ENCODE measurements around the gene IRS1. TPM values are rescaled to one million over a fixed set of nuclear protein-coding genes. Genes with fewer than 3 reads are reported as not detected.

The IRS1 gene
- total RNA-seq, 1 donor from 2014 or later: 13.9 TPM

DNA sequence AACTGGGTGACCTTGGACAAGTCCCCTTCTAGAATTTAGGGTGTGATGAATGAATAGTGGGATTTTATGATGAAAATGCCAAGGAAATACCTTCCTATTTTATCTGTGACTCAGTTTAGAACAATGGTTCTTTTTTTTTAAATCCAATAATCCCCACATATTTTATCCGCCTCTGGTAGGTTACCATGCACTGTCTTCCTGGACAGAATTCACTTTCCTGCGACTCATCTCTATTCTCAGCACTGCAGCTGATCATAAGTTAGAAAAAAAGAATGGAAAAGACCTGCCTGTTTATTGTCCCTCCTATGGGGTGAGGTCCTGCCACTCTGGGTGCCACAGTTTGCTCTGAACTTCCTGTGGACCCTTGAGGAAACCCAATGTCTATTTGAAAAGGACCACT lies 73.1 kb downstream of the IRS1 start:
- DNase-seq: no peak

DNA sequence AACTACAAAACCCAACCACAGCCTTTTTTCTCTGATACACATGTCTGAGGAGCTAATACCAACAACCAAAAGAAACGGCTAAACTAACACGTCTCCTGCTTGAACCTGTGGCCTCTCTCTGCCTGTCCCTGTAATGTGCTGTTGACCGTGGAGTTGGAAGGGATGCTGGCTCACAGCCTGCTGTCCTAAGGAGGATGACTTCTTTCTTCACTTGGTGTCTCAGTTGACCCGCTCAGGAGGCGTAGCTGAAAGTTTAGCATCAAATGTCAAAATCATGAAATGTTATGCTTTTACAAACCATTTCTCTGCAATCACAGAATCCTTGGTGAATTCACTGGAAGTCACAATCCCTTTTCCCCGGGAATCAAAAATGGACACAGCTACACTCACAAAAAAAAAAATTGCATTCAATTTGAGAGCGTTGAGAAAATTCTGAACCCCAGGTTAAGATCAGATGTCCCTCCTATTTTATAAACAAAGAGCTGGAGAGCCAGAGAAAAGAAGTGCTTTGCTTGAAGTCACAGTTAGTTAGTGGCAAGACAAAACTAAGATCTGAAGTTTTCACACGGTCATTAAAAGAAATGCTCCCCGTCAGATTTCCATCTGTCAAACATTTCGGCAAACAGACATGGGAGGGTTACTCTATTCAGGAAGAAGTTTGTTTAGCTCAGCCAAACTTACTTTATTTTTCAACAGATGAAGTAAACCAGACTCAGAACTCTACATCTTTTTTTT lies 74.3 kb downstream of the IRS1 start:
- no peak for DNase-seq

DNA sequence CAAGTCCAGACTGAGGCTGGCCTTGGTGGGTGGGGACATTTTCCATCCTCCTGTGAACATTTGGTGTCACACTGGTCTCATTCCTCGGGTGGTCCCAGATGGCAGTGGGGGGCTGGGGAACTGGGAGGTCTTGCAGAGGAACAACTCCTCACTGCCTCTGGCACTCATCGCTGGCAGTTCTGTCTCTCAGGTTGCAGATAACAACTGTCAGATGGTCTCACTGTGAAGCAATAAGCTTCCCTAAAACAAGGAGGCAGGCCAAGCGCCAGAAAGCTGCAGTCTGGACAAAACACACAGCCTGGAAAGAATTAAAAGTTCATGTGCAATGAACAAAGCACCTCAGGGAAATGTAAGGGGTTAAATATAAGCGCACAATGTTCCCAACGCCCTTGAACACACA lies 78.1 kb downstream of the IRS1 start:
- no peak for DNase-seq

DNA sequence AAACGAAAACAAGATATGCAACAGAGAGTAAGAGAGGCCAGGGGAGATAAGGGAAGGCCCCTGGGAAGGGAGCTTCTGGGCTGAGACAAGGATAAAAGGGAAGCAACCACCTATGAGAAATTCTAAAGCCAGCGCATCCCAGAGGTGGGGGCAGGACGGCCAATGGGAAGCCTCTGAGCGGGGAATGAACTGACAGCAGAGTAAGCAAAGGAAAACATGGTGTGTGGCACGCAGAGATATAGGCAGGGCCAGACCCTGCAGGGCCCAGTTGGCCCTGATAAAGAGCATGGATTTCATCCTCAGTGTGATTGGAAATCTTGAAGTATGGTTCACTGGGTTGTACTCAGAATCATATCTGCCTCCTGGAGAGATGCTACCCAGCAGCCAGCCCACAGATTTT lies 78.7 kb downstream of the IRS1 start:
- no peak for DNase-seq

DNA sequence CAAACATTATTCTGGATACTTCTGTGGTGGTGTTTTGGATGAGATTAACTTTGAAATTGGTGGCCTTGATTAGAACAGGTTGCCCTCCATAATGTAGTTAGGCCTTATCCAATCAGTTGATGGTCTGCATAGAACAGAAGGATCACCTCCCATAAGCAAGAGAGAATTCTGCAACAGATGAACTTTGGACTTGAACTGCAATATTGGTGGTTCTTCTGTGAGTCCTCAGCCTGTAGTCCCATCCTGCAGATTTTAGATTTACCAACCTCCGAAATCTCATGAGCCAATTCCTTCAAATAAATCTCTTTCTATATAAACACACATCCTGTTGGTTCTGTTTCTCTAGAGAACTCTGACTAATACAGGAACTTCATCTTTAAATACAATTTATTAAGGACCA lies 81.9 kb downstream of the IRS1 start:
- DNase-seq: no peak

DNA sequence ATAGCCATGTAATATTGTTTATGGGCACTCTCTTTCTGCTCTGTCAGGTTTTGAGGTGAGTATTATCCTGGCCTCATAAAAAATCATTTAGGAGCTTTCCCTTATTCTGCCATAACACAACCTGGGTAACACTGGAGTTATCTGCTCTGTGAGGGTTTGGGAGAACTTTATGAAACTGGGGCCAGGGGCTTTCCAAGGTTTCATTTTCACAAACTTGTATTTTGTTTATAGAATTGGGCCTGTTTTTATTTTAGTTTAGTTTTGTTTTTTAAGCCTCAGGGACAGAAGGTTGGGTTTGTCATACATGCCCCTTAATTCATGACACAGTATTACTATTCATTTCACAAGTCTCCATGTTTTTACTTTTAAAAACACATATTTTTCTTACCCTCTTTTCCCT lies 83.5 kb downstream of the IRS1 start:
- DNase-seq: no peak

DNA sequence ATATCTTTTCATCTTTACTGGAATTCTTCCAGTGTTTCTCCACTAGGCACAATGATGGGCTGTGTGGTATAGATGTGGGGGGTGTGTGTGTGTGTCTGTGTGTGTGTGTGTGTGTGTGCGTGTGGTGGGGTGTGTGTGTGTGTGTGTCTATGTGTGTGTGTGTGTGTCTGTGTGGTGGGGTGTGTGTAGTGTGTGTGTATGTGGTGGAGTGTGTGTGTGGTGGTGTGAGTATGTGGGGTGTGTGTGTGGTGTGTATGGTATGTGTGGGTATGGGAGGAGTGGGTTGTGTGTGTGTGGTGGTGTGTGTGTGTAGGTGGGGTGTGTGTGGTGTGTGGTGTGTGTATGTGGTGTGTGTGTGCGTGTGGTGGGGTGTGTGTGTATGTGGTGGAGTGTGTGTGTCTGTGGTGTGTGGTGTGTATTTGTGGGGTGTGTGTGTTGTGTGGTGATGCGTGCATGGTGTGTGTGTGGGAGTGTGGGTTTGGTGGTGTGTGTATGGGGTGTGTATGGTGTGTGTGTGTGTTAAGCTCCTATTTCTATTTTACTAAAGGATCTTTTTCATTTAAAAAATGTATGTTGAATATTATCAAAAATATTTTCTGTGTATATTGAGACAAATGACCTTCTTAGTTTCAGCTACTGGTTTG lies 84.2 kb downstream of the IRS1 start:
- no peak for DNase-seq

DNA sequence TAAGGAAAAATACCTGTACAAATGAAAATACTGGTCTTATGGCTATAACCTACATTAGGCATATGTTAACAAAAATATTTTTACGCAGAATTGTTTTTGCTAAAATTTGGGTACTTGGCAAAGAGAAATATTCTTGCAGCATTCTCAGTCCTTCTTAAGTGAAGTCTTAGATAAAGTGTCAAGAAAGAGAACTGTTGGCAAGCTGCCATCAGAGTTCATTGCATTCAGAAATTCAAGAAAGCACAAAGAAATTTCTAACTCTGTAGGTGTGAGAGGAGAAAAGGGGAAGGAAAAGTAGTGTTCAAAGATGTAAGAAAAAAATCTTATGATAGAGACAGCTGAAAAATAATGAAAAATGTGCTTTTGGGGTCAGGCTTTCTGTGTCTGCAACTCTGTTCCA lies 86.7 kb downstream of the IRS1 start:
- no peak for DNase-seq

DNA sequence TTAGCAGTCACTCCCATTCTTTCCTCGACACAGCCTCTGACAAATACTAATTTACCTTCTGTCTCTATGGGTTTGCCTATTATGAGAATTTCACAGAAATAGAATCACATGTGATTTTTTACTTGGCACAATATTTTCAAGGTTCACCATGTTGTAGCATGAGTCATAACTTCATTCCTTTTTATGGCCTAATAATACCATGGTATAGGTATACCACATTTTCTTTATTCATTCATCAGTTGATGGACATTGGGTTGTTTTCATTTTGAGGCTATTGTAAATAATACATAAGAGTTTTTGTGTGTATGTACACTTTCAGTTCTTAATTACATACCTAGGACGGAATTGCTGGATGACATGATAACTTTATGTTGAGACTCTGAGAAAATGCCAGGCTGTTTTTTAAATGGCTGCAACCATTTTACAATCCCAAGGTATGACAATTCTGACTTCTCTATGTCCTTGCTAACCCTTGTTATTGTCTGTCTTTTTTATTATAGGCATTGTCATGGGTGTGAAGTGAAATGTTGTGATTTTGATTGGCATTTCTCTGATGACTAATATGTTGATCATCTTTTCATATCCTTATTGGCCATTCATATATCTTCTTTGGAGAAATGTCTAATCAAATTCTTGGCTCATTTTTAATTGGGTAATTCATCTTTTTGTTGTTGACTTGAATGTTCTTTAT lies 87.9 kb downstream of the IRS1 start:
- no peak for DNase-seq

DNA sequence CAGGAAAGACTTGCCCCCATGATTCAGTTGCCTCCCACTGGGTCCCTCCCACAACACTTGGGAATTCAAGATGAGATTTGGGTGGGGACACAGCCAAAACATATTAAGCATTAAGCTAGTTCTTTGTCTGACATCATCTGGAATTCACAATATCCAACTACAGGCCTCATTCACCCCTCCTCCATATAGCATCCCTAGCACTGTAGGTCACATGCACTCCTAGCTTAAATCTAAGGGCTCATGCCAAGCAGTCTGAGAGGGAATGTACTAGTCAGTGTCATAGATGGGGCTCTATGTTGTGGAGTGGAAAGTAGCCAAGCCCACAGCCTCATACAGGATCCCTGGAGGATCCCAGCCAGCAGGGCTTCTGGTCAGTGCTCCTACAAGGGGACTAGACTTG lies 92.1 kb downstream of the IRS1 start:
- DNase-seq: no peak

DNA sequence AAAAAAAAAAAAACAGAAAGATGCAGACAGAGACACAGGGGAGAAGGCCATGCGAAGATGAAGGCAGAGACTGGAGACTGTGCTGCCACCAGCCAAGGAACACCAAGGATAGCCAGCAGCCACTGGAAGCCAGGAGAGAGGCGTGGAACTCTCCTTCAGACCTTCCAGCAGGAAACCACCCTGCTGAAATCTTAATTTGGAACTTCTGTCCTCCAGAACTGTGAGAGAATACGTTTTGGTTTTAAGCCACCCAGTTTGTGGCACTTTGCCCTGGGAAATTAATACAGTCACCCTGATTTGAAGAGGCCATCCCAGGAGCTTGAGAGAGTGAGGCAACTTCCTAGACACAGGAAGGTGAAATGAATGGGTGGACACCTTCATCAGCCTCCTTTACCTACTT lies 93.7 kb downstream of the IRS1 start:
- no peak for DNase-seq

DNA sequence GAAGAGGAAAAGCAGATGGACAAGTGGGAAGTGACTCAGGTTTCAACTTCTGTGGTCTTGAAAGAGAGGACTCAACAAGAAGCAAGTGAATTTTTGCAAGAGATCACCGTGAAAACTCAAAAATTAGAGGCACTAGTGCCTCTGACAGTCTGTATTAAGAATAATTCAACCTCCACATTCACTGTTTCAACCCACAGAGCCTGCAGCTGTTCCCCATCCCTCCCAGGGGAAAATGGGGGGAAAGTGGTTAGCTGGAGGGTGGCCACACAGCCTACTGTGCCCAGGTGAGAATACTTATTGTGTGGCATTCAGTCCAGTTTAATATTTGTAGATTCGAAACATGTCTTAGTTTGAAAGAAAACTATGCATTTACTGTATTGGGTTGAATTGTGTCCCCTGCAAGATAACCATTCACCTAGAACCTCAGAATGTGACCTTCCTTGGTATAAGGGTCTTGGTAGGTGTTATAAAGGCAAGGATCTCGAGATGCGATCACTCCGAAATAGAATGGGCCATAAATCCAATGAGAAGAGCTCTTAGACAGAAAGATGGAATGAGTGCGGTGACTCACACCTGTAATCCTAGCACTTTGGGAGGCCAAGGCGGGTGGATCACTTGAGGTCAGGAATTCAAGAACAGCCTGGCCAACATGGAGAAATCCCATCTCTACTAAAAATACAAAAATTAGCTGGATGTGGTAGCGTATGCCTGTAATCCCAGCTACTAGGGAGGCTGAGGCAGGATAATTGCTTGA lies 94.3 kb downstream of the IRS1 start:
- no peak for DNase-seq

DNA sequence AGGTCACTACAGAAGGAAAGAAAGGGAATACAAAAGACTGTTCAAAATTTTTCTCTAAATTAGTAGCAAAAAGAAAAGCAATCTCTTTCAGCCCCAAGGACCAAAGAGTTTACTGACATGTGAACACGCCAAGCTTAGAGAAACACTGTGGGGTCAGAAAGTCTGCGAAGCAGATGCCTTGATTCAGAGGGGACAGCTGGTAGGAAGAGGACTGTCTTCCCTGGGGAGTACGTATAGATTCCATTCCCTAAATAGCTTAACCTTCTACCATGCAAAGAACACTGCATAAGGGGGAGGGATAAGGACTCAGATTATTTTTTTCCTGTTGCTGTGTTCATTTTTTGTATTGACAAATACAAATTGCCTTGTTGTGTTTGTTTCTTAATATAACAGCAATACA lies 96.1 kb downstream of the IRS1 start:
- no peak for DNase-seq

DNA sequence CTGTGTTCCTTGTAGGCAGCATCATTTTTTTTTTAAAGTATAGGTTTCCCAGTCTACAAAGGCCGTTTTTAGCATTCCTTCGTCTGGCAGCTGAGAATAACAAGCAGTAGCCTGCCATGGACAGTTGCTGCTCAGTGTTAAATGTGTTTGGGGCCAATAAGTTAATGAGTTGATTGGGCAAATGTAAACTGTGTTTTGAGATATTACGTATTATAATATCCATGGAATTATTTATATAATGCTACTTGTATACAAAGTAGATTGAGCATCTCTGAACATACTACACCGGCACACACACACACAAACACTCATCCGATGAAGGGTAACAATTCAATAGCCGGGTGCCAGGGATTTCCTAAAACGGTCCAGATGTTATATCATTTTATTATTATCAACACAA lies 97.2 kb downstream of the IRS1 start:
- DNase-seq: no peak

DNA sequence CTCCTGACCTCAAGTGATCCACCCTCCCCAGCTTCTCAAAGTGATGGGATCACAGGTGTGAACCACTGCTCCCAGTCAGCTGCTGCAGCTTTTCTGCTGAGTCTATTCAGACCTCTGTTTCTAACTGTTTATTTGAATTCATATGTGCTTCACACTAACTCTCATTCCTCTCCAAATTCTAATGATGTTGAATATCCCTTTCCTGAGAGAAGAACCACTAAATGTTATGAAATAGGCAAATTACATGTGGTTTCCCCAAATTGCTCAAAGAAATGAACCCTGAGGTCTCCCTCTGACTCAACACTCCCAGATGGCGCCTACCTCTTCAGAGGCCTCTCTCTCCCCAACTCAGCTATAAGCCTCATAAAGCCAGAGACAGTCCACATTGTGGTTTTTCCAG lies 98.6 kb downstream of the IRS1 start:
- no peak for DNase-seq

DNA sequence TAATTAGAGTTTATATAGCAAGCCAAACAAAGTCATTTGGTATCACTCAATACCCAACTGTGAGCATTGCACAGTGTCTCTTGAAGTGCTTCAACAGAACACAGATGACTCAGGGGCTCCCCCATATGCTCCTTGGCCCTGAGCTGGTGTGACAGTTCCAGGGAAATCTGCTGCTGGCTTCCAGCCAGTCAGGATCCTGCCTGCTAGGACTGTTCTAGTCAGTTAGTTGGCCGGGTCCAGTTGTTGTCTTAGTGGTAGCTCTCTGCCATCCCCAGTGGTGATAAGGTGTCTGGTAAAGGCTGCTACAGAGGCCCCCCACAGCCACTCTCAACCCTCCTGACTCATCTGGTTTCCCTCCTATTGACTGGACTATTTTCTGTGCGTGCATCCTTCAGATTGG lies 100.3 kb downstream of the IRS1 start:
- no peak for DNase-seq

DNA sequence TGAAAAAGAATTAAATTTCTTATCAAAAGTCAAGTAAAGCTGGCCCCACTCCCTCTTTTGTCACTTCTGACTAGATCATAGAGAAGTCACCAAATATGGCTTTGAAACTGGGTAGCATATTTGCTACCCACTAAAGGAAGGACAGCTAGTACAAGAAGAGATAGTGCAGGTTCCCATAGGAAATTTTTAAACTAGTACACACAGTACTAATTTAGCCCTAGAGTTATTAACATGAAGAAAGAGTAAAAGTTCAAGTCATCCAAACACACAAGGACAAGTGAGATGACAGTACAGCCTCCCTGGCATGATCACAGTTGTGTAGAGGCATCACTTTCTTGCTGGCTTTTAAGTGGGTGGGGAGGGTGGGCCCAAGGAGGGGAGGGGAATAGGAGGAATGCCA lies 100.9 kb downstream of the IRS1 start:
- no peak for DNase-seq

DNA sequence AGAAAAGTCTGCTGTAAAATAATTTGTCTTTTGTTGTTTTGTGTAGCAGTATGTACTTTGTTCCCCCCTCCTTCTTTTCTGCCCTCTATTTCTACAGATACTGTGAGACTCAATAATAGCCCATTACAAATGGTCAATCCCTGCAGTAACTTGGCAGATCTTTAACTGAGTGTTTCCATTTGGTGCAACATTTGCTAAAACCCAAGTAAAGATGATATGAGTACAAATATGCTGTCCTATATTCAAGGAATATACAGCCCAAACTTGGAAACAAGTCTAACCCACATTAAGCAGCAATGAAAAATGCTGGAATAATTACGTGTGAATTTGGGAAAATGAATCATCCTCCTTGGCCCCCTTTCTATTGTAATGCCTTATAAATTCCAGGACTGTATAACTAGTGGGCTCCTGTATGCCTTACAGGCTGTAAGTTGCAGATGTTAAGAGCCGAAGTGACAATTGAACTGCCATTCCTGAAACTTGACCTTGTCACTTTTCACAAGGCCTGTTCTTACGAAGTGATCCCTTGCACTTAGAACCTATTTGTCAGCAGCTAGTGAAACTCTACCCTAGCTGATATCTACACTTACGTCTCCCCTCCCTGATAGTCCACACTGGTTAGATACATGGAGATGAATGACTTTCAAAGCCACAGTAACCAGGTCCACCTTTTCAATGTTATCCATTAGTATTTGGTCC lies 104.9 kb downstream of the IRS1 start:
- no peak for DNase-seq

DNA sequence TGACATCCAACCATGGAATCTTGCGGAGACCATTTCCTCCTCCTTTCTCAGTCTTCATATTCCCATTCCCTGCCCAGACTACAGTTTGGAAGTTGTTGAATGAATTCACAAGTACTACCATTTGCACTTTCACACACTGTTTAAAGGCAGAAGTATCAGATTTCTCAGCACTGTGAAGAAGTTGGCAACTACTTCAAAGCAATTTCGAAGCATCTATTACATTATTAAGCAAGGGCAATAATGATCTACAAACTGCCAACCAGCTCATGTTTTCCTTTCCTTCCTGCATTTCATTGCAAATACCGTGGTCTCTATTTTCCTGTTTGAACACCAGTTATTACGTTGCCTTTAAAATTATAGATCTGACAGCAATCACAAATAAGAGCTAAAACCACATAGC lies 105.5 kb downstream of the IRS1 start:
- no peak for DNase-seq

DNA sequence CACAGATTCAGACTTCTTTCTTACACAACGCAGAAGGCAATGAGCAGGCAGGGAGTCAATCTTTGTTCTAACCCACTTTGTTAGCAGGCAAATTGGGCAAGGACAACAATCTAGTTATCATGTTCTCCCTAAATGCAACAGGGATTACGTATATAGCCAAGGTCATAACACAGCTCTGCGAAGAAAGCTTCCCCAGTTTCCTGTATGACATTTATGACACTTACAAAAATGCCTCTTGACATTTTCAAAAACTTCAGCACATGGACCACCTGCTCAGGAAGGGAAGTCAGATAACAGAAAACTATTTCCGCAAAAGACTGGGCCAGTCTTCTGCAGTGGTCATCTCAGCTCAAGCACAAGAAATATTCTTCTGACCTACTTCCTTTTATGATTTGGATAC lies 106.1 kb downstream of the IRS1 start:
- DNase-seq: no peak

DNA sequence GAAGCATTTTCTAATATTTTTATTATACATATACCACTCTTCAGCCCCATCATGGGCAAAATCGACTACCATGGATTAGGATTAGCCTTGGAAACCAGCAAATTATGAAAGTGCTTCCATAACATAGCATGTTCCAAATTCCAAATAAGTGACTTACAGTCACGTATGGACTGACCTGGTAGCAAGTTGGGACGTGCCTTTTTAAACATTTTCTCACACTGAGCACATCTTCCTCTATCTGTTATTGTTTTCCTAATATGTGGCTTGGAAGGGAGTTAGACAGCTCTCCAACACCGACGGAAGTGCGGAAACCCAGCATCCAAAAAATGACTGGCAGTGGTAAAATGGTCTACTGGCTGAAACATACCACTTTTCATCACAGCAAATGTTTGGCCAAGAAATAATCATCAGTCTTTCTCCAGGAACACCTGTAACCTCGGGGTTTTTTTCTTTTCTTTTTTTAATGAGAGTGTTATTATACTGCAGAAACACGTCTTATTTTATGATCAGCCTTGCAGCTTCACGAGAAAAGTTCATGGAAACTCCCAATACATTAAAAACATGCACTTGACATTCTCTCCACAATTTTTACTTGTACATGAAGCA lies 107.0 kb downstream of the IRS1 start:
- DNase-seq: no peak

DNA sequence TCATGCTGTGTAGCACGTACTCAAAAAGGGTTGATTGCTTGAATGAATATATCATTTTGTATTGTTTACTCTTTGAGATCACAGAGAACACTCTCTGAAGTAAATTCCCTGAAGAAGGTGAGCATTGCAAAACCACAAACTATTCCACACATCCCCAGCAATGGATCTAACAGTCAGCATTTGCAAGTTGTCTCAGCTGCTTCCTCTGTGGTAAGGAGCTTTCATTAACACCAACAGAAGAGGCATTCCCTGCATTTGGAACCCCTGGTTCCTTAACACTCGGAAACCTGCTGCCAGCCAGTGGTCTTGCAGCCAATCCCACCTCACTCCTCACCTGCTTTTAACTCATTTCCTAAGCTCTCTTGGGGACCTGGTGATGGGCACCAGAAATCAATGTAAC lies 108.4 kb downstream of the IRS1 start:
- no peak for DNase-seq
